PFSK-1 (cell line): ENCODE results near the gene RGPD8.

ENCODE experiments used
- FOXP2 ChIP-seq: optimal IDR thresholded peaks from 2 replicates; pipeline ENCODE3; 2011; ENCODE audit warnings: borderline replicate concordance, control low read depth, inconsistent platforms; ENCODE audit not compliant: insufficient read depth; ENCODE audit errors: extremely low read length, extremely low read depth
- POLR2AphosphoS5 ChIP-seq: IDR thresholded peaks from 2 replicates; pipeline ENCODE4 v1.6.1; 2012; ENCODE audit warnings: low read depth, mild to moderate bottlenecking, control low read depth, low read length, moderate library complexity
- REST ChIP-seq, 2 experiments: IDR thresholded peaks; 2 replicates each; pipeline versions ENCODE4 v1.6.1 to v1.8.0; 2011 to 2012; ENCODE audit warnings: low read depth in 2 of 2, low read length in 2 of 2, control low read depth in 1 of 2, inconsistent platforms in 1 of 2, mild to moderate bottlenecking in 1 of 2, moderate library complexity in 1 of 2; ENCODE audit not compliant: insufficient read depth in 1 of 2
- TAF1 ChIP-seq: IDR thresholded peaks from 2 replicates; pipeline ENCODE4 v1.6.1; 2012; ENCODE audit warnings: low read length, control low read depth, borderline replicate concordance; ENCODE audit not compliant: insufficient read depth

- TF ChIP-seq POLR2AphosphoS5 (no peak), TAF1 (no peak), REST (IDR thresholded peaks at IDR 0.05; ENCODE audit: insufficient read depth in 1 of 2, low read depth in 2 of 2, low read length in 2 of 2) (no peak), FOXP2 (no peak)
Measured at GRCh38 chr2:112332123-112332696, 101.2 kb downstream of the RGPD8 start.
